PC-9 (cell line): Measurements from ENCODE around the gene TRAPPC3L.

ENCODE experiments used
- CTCF ChIP-seq: fragments of 200-600 bp; sonication (generic); conservative IDR thresholded peaks from 2 replicates; pipeline ENCODE4 v1.6.1; 2017; ENCODE audit warnings: mixed run types, antibody characterized with exemption, mild to moderate bottlenecking, moderate library complexity
- EZH2 ChIP-seq: fragments of 200-600 bp; sonication (generic); IDR thresholded peaks from 2 replicates; pipeline ENCODE4 v1.8.0; 2017; ENCODE audit warnings: antibody characterized with exemption, low read depth

DNA sequence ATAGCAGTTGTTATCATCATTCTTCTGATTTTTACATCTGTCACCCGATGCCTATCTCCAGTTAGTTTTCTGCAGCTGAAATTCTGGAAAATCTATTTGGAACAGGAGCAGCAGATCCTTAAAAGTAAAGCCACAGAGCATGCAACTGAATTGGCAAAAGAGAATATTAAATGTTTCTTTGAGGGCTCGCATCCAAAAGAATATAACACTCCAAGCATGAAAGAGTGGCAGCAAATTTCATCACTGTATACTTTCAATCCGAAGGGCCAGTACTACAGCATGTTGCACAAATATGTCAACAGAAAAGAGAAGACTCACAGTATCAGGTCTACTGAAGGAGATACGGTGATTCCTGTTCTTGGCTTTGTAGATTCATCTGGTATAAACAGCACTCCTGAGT, 82.2 kb downstream of the TRAPPC3L start:
- no peak for TF ChIP-seq CTCF
- no peak for TF ChIP-seq EZH2
